PFSK-1 (cell line): Measurements from ENCODE around the gene UBE2O.

Source experiments
- POLR2AphosphoS5 ChIP-seq: IDR thresholded peaks from 2 replicates; pipeline ENCODE4 v1.6.1; 2012; ENCODE audit warnings: low read depth, mild to moderate bottlenecking, control low read depth, low read length, moderate library complexity
- SIN3A ChIP-seq: IDR thresholded peaks from 2 replicates; pipeline ENCODE4 v1.6.1; 2012; ENCODE audit warnings: mild to moderate bottlenecking, low read length, moderate library complexity, borderline replicate concordance; ENCODE audit not compliant: insufficient read depth
- TAF1 ChIP-seq: IDR thresholded peaks from 2 replicates; pipeline ENCODE4 v1.6.1; 2012; ENCODE audit warnings: low read length, control low read depth, borderline replicate concordance; ENCODE audit not compliant: insufficient read depth
- TF ChIP-seq, protein P1 (sequence below), 2 experiments: IDR thresholded peaks; 2 replicates each; pipeline versions ENCODE4 v1.6.1 to v1.8.0; 2011 to 2012; ENCODE audit warnings: low read depth in 2 of 2, low read length in 2 of 2, control low read depth in 1 of 2, inconsistent platforms in 1 of 2, mild to moderate bottlenecking in 1 of 2, moderate library complexity in 1 of 2; ENCODE audit not compliant: insufficient read depth in 1 of 2

DNA sequence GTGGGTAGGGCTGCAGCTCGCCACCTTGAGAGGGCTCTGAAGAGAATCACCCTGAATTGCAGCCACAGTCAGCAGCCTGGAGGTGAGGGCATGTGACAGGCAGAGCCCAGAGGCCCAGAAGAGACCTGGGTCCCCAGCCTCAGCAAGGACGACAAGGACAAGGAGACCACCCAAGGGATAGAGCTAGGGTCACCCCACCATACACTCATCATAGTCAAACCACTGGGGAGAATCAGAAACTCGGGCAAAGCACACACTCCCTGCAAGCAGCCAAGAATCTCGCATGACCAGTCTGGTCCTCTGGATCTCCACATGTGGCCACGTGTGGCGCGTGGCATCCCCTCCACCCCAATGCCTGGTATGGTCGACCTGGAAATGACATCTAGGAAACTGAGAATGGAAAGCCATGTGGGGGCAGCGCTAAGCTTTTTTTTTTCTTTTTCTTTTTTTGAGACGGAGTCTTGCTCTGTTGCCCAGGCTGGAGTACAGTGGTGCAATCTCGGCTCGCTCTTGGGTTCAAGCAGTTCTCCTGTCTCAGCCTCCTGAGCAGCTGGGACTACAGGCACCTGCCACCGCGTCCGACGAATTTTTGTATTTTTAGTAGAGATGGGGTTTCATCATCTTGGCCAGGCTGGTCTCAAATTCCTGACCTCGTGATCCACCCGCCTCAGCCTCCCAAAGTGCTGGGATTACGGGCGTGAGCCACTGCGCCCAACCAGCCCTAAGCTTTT is 73.1 kb downstream of the UBE2O start:
- TF ChIP-seq TAF1 (no peak), POLR2AphosphoS5 (no peak), SIN3A (no peak)
- TF ChIP-seq, protein P1, sequence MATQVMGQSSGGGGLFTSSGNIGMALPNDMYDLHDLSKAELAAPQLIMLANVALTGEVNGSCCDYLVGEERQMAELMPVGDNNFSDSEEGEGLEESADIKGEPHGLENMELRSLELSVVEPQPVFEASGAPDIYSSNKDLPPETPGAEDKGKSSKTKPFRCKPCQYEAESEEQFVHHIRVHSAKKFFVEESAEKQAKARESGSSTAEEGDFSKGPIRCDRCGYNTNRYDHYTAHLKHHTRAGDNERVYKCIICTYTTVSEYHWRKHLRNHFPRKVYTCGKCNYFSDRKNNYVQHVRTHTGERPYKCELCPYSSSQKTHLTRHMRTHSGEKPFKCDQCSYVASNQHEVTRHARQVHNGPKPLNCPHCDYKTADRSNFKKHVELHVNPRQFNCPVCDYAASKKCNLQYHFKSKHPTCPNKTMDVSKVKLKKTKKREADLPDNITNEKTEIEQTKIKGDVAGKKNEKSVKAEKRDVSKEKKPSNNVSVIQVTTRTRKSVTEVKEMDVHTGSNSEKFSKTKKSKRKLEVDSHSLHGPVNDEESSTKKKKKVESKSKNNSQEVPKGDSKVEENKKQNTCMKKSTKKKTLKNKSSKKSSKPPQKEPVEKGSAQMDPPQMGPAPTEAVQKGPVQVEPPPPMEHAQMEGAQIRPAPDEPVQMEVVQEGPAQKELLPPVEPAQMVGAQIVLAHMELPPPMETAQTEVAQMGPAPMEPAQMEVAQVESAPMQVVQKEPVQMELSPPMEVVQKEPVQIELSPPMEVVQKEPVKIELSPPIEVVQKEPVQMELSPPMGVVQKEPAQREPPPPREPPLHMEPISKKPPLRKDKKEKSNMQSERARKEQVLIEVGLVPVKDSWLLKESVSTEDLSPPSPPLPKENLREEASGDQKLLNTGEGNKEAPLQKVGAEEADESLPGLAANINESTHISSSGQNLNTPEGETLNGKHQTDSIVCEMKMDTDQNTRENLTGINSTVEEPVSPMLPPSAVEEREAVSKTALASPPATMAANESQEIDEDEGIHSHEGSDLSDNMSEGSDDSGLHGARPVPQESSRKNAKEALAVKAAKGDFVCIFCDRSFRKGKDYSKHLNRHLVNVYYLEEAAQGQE (IDR thresholded peaks at IDR 0.05; ENCODE audit: insufficient read depth in 1 of 2, low read depth in 2 of 2, low read length in 2 of 2): no peak
